Measurements from ENCODE around the gene CDR2L.
A peak's percentile ranks its signal among the peaks of the same experiment; 100 is the strongest.

The CDR2L gene

GRCh38 chr17:75011401-75012095 is 24.1 kb downstream of the CDR2L start:
- H3K4me3 ChIP-seq (replicated peaks in 1 of 2; ENCODE audit: low read depth in 2 of 2, low read length in 2 of 2), result peak overlapping the region; percentile 84 to 90
- DNase-seq (ENCODE audit: low read depth in 2 of 2), result peak; percentile 74 to 85
- no peak for TF ChIP-seq CTCF (IDR thresholded peaks at IDR 0.05; ENCODE audit: low read depth, low read length)

- no peak for DNase-seq (ENCODE audit: low read depth in 2 of 2)
- TF ChIP-seq CTCF (IDR thresholded peaks at IDR 0.05; ENCODE audit: low read depth, low read length), result no peak
- peak overlapping the region; percentile 84 to 90 for H3K4me3 ChIP-seq (replicated peaks in 1 of 2; ENCODE audit: low read depth in 2 of 2, low read length in 2 of 2)
Observed at GRCh38 chr17:75012096-75012345, 24.6 kb downstream of the CDR2L start.

GRCh38 chr17:75012346-75013091 is 25.1 kb downstream of the CDR2L start, which contains the start of gene MRPL58:
MRPL58 (plus strand) TSS chr17:75012670; CDS start chr17:75012687, 17 bp downstream.
- peak; percentile 87 to 91 for DNase-seq (ENCODE audit: low read depth in 2 of 2)
- peak within 1 kb of the TSS; percentile 84 to 90 for H3K4me3 ChIP-seq (replicated peaks in 1 of 2; ENCODE audit: low read depth in 2 of 2, low read length in 2 of 2)
- TF ChIP-seq CTCF (IDR thresholded peaks at IDR 0.05; ENCODE audit: low read depth, low read length), result peak; percentile 78

GRCh38 chr17:75013092-75013559 is 25.7 kb downstream of the CDR2L start:
- DNase-seq (ENCODE audit: low read depth in 2 of 2), result no peak
- TF ChIP-seq CTCF (IDR thresholded peaks at IDR 0.05; ENCODE audit: low read depth, low read length), result no peak
- H3K4me3 ChIP-seq (replicated peaks in 1 of 2; ENCODE audit: low read depth in 2 of 2, low read length in 2 of 2), result peak overlapping the region; percentile 84 to 90

- DNase-seq (ENCODE audit: low read depth in 2 of 2), result no peak
- TF ChIP-seq CTCF (IDR thresholded peaks at IDR 0.05; ENCODE audit: low read depth, low read length), result no peak
Observed at GRCh38 chr17:75019146-75019545, 31.7 kb downstream of the CDR2L start.

GRCh38 chr17:75019710-75020109 is 32.3 kb downstream of the CDR2L start:
- no peak for TF ChIP-seq CTCF (IDR thresholded peaks at IDR 0.05; ENCODE audit: low read depth, low read length)
- no peak overlapping the region for H3K4me3 ChIP-seq (replicated peaks in 1 of 2; ENCODE audit: low read depth in 2 of 2, low read length in 2 of 2)
- DNase-seq (ENCODE audit: low read depth in 2 of 2), result no peak

More at GRCh38 chr17:75019146-75019545, 31.7 kb downstream of the CDR2L start:
- no peak overlapping the region for H3K4me3 ChIP-seq (replicated peaks in 1 of 2; ENCODE audit: low read depth in 2 of 2, low read length in 2 of 2)
